Fibroblast of the aortic adventitia (primary cell): ENCODE data around the gene HNRNPR. TPM values are rescaled to one million over a fixed set of nuclear protein-coding genes. Genes with fewer than 3 reads are reported as not detected.

ENCODE experiments used
- DNase-seq: peaks from one replicate; pipeline ENCODE4 v3.0.0-alpha.2; 2010; ENCODE audit warnings: low read depth
- H3K4me3 ChIP-seq: 2 replicates; pipeline ENCODE4 v1.5.1; 2011; ENCODE audit warnings: low read depth, mild to moderate bottlenecking, control low read depth, low read length, moderate library complexity
- CTCF ChIP-seq: IDR thresholded peaks from 2 replicates; pipeline ENCODE4 v1.5.1; 2011; ENCODE audit warnings: mild to moderate bottlenecking, low read length, control low read depth, inconsistent platforms; ENCODE audit not compliant: insufficient read depth
- total RNA-seq: library from RNA; depleted of rRNA; stranded (reverse); fragments of >200 nt; gene quantifications from 2 replicates; pipeline ENCODE4 v1.2.3, GENCODE V29; 2012; ENCODE audit warnings: low replicate concordance

Gene HNRNPR
- total RNA-seq, 1 donor, result 83.4 TPM

- no peak overlapping the region for H3K4me3 ChIP-seq
- peak; percentile 25 for DNase-seq
- TF ChIP-seq CTCF, result no peak
These were observed 13.2 kb upstream of the HNRNPR start for GRCh38 chr1:23357138-23357908.

GRCh38 chr1:23356471-23357137 lies 12.5 kb upstream of the HNRNPR start:
- TF ChIP-seq CTCF, result no peak
- DNase-seq, result no peak
- no peak overlapping the region for H3K4me3 ChIP-seq

GRCh38 chr1:23354245-23354644 lies 10.2 kb upstream of the HNRNPR start:
- no peak for DNase-seq
- no peak for TF ChIP-seq CTCF

GRCh38 chr1:23352096-23352695 lies 8.1 kb upstream of the HNRNPR start:
- no peak overlapping the region for H3K4me3 ChIP-seq
- no peak for DNase-seq
- TF ChIP-seq CTCF, result no peak

More at GRCh38 chr1:23354245-23354644, 10.2 kb upstream of the HNRNPR start:
- no peak overlapping the region for H3K4me3 ChIP-seq

GRCh38 chr1:23345920-23346319 lies 1.8 kb upstream of the HNRNPR start:
- no peak for DNase-seq
- H3K4me3 ChIP-seq, result no peak overlapping the region
- no peak for TF ChIP-seq CTCF

GRCh38 chr1:23344987-23345472 lies 946 bp upstream of the HNRNPR start:
- no peak for DNase-seq
- TF ChIP-seq CTCF, result no peak
- H3K4me3 ChIP-seq, result peak overlapping the region; percentile 68
